IPS DF 6.9 (cell line): ENCODE results near the gene RIOK1.
"Not testable (repeated sequence)": the region's sequence is repeated elsewhere in the genome, so short reads cannot be mapped to it uniquely, and the experiment has no call there.

Experiments used
- DNase-seq: peaks from one replicate; pipeline ENCODE4 v3.0.0-alpha.2; 2013; ENCODE audit warnings: low read depth, low spot score
- H3K27ac ChIP-seq: one replicate; pipeline ENCODE4 v1.5.1; 2013; ENCODE audit warnings: low read length, control low read depth
- H3K27me3 ChIP-seq: 2 replicates; pipeline ENCODE4 v1.6.1; 2013; ENCODE audit warnings: mild to moderate bottlenecking, low read length; ENCODE audit not compliant: control insufficient read depth, insufficient read depth
- H3K36me3 ChIP-seq: 2 replicates; pipeline ENCODE4 v1.6.1; 2013; ENCODE audit warnings: low read length; ENCODE audit not compliant: control insufficient read depth, insufficient read depth
- H3K4me1 ChIP-seq: 2 replicates; pipeline ENCODE4 v1.6.1; 2013; ENCODE audit warnings: low read length; ENCODE audit not compliant: control insufficient read depth, insufficient read depth
- H3K4me3 ChIP-seq: 2 replicates; pipeline ENCODE4 v1.5.1; 2013; ENCODE audit warnings: mild to moderate bottlenecking, low read length
- H3K9me3 ChIP-seq: 2 replicates; pipeline ENCODE4 v1.6.1; 2013; ENCODE audit warnings: low read length, inconsistent platforms; ENCODE audit not compliant: control insufficient read depth, insufficient read depth
- WGBS: extraction: QIAGEN DNeasy Blood & Tissue Kit; methylation state at CpG from one replicate; pipeline ENCODE4 v1.1.7; 2013; ENCODE audit warnings: mixed read lengths, missing lambda C conversion rate; ENCODE audit not compliant: insufficient read length, insufficient coverage; 5-methylcytosine and 5-hydroxymethylcytosine counted together

Gene RIOK1

DNA sequence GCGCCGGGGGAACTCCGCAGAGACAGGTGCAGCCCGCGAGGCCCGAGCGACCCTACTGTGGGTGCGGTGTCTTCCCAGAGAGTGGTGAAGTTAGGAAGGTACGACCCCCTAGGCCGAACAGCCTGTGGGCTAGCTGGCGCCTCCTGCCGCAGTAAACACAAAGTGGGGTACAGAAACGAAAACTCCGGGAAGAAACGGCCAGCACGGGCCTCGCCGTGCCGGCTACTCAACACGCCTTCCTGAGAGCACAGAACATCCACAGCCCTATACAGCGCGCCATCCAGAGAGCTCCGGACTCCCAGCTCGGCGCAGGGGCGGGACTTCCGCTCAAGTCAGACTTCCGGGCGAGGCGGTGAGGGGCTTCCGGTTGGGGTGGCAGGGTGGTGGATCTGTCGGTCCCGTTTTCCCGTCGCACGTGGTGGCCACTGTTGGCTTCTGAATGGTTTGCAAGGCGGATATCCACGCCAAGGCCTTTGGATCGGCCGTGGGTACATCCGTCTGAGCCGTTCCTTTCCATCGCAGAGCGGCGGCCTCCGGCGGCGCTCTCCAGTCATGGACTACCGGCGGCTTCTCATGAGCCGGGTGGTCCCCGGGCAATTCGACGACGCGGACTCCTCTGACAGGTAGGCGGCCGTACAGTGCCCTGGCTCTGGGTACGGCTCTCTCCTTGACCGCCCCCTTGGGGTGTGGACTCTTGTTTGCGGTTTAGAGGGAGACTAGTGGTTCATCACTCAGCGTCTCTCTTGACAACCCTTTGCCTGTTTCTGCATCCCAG is at the start of gene RIOK1, which contains the start of gene CAGE1:
RIOK1 (plus strand) TSS at position 358 of the 775 bp plus-strand sequence; CDS start at position 553, 195 bp downstream.
CAGE1 (minus strand) TSS at position 292 of the 775 bp plus-strand sequence. CDS start 2,569 bp downstream, outside the sequence.
- Histone ChIP-seq H3K27me3 (no peaks in the 10 kb centered on the region), H3K36me3 (peaks cover 4% of the 10 kb centered on the region; the same call in 1 of the 2 replicates), H3K9me3 (no peaks in the 10 kb centered on the region), H3K4me1 (no peaks in the 10 kb centered on the region), H3K27ac (no peak within 1 kb of the TSS), H3K4me3 (peak within 1 kb of the TSS; percentile 83)
- WGBS = no CpG with 5 or more reads among the region's 62 CpGs
- DNase-seq = peak; percentile 81

DNA sequence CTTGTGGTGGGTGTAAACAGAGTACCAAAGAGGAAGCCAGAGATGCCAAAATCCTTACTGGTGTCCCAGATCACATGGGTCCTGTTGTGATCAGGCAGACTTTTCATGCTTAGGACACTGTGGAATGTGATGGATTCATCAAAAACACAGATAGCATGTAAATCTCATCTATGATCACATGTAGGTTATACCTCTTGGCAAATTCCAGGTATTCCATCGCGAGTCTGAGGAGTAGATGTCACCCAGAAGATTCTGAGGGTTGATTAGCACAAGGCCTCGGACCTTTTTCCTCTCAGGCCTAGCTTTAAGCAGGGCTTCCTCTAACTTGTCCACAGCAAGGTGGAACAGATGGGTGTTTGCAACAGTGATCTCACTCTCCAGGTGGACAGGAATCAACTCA is 48.3 kb upstream of the RIOK1 start:
- WGBS = no CpG with 5 or more reads among the region's 3 CpGs

DNA sequence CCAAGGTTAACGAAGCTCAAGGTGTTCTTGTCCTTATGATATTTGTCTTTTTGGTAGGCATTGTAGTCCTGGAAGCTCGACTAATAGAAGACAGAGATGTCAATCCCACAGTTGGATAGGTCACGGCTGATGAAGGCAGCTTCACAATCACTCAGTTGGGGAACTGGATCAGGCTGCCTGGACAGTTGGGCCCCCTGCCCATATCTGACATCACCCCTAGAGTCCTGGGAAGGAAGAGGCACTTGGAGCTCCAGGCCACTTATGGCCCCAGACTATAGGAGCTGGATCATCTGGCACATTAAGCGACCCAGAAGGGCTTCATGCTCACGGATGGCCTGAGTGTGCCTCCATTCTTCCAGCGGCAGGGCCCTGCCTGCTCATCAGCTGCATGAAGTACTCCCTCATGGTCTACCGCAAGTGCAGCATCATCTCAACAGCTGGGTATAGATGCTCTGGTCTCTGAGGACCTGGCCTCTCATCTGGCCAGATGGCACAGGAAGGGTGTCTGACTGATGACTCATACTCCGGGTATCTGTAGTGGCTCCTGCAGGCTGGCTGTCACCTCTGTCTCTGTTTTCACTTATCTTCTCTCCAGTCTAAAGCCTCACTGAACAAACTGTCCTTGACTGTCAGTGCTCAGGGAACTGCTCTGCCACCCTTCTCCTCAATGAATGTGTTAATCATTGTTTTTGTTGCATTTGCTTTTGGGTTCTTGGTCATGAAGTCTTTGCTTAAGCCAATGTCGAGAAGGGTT is 47.4 kb upstream of the RIOK1 start:
- no peaks in the 10 kb centered on the region for H3K36me3 ChIP-seq
- no peaks in the 10 kb centered on the region for H3K9me3 ChIP-seq
- DNase-seq = no peak
- H3K4me1 ChIP-seq = no peaks in the 10 kb centered on the region
- H3K27ac ChIP-seq = no peak overlapping the region
- no peaks in the 10 kb centered on the region for H3K27me3 ChIP-seq
- H3K4me3 ChIP-seq = no peak overlapping the region
- no CpG with 5 or more reads among the region's 9 CpGs for WGBS

More for the DNA sequence above, 48.3 kb upstream of the RIOK1 start:
- Histone ChIP-seq H3K9me3 (no peaks in the 10 kb centered on the region), H3K4me1 (no peaks in the 10 kb centered on the region), H3K27me3 (no peaks in the 10 kb centered on the region), H3K36me3 (no peaks in the 10 kb centered on the region), H3K4me3 (no peak overlapping the region), H3K27ac (no peak overlapping the region)
- DNase-seq = no peak

DNA sequence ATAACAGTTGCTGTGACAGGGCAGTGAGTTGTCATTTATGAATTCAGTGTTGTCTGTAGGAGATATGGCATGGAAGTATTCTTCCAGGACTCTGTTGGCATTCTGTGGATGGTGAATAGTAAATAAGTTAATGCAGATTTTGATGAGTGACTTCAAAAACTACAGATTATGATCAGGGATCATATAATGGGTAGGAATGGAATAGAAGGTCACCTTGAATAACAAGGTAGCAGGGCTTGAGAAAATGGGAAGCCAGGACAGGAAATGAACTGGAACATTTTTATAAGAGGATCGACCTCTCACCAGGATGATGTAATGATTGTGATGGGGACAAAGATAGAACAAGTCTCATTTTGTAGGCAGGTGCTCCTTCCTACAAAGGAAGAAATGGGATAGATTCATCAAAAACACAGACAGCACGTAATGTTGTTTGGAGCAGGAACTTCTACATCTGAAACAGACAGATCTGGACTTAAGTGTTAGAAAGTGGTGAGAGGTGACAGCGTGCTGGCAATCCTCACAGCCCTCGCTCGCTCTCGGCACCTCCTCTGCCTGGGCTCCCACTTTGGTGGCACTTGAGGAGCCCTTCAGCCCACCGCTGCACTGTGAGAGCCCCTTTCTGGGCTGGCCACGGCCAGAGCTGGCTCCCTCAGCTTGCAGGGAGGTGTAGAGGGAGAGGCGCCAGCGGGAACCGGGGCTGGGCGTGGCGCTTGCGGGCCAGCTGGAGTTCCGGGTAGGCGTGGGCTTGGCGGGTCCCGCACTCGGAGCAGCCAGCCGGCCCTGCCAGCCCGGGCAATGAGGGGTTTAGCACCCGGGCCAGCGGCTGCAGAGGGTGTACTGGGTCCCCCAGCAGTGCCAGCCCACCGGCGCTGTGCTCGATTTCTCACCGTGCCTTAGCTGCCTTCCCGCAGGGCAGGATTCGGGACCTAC is 45.8 kb upstream of the RIOK1 start:
- peaks cover 3% of the 10 kb centered on the region; the same call in 1 of the 2 replicates for H3K4me1 ChIP-seq
- no peaks in the 10 kb centered on the region for H3K9me3 ChIP-seq
- no peaks in the 10 kb centered on the region for H3K27me3 ChIP-seq
- DNase-seq = no peak
- WGBS = no CpG with 5 or more reads among the region's 29 CpGs
- no peak overlapping the region for H3K27ac ChIP-seq
- H3K4me3 ChIP-seq = no peak overlapping the region
- no peaks in the 10 kb centered on the region for H3K36me3 ChIP-seq

DNA sequence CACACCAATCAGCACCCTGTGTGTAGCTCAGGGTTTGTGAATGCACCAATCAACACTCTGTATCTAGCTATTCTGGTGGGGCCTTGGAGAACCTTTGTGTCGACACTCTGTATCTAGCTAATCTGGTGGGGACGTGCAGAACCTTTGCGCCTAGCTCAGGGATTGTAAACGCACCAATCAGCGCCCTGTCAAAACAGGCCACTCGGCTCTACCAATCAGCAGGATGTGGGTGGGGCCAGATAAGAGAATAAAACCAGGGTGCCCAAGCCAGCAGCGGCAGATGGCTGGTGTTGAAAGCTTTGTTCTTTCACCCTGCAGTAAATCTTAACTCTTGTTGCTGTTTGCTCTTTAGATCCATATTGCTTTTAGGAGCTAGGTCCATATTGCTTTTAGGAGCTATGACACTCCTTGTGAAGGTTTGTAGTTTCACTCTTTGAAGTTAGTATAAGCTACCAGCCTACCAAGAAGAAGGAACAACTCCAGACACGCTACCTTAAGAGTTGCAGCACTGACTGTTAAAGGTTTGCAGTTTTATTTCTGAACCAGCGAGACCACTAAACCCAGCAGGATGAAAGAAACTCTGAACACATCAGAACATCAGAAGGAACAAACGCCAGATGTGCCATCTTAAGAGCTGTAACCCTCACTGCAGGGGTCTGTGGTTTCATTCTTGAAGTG is 44.7 kb upstream of the RIOK1 start:
- H3K36me3 ChIP-seq, H3K4me1 ChIP-seq, H3K4me3 ChIP-seq, DNase-seq, H3K9me3 ChIP-seq, H3K27ac ChIP-seq, H3K27me3 ChIP-seq: not testable (repeated sequence)
- no CpG with 5 or more reads among the region's 10 CpGs for WGBS

- H3K27me3 ChIP-seq, H3K9me3 ChIP-seq, H3K4me1 ChIP-seq, H3K27ac ChIP-seq, H3K4me3 ChIP-seq, H3K36me3 ChIP-seq: not testable (repeated sequence)
- no CpG with 5 or more reads among the region's 2 CpGs for WGBS
- peak; percentile 4 for DNase-seq
Measured at GRCh38 chr6:7347551-7347997, 42.0 kb upstream of the RIOK1 start.

GRCh38 chr6:7350591-7350990 is 39.0 kb upstream of the RIOK1 start:
- DNase-seq, H3K36me3 ChIP-seq, H3K27ac ChIP-seq, H3K27me3 ChIP-seq, H3K9me3 ChIP-seq, H3K4me3 ChIP-seq, H3K4me1 ChIP-seq: not testable (repeated sequence)
- WGBS = no CpG with 5 or more reads among the region's 1 CpG

- WGBS = no CpG with 5 or more reads among the region's 3 CpGs
- not testable (repeated sequence) for H3K4me3 ChIP-seq, H3K9me3 ChIP-seq, H3K4me1 ChIP-seq, H3K36me3 ChIP-seq, H3K27ac ChIP-seq, DNase-seq, H3K27me3 ChIP-seq
Measured at GRCh38 chr6:7351916-7352315, 37.7 kb upstream of the RIOK1 start.

GRCh38 chr6:7367408-7367807 is 22.2 kb upstream of the RIOK1 start:
- no peak for DNase-seq
- Histone ChIP-seq H3K9me3 (no peaks in the 10 kb centered on the region), H3K27ac (no peak overlapping the region), H3K4me1 (no peaks in the 10 kb centered on the region), H3K4me3 (no peak overlapping the region), H3K27me3 (no peaks in the 10 kb centered on the region), H3K36me3 (no peaks in the 10 kb centered on the region)
- no CpG with 5 or more reads among the region's 7 CpGs for WGBS
